Endothelial cell of umbilical vein (primary cell): ENCODE data around the gene SARNP. TPM values are rescaled to one million over a fixed set of nuclear protein-coding genes. Genes with fewer than 3 reads are reported as not detected.

ENCODE experiments used
- BruUV-seq: library from RNA; stranded (reverse); fragments of 400-500 nt; replicated peaks from 2 replicates; lab custom pipeline; 2021; lab: Mats Ljungman, UMichigan
- CTCF ChIA-PET: fragments of 300-600, 350-600 bp; sonication (Branson Sonifier 250); formaldehyde crosslinking; loops from one replicate; lab custom pipeline; 2021; ENCODE audit warnings: antibody characterized with exemption, inconsistent platforms; lab: Charles Lee
- POLR2A ChIA-PET: fragments of 300-600, 350-600 bp; sonication (Branson Sonifier 250); formaldehyde crosslinking; loops from one replicate; lab custom pipeline; 2021; ENCODE audit warnings: antibody characterized with exemption, inconsistent platforms; lab: Charles Lee
- DNase-seq: peaks from one replicate; pipeline ENCODE4 v3.0.0-alpha.2; 2011; ENCODE audit warnings: low read depth, low spot score
- FAIRE-seq: peaks from 2 replicates; lab custom pipeline; 2011; peaks lifted over from hg19 to GRCh38; lab: Jason Lieb, UNC
- H2AFZ ChIP-seq: 2 replicates; pipeline ENCODE4 v1.6.0; 2012; ENCODE audit warnings: low read depth, low read length, control low read depth, inconsistent platforms
- H3K27ac ChIP-seq: 2 replicates; pipeline ENCODE4 v1.5.1; 2011; ENCODE audit warnings: low read depth, mild to moderate bottlenecking, control low read depth, low read length, moderate library complexity; ENCODE audit not compliant: insufficient read depth
- H3K27me3 ChIP-seq, 2 experiments: 2 replicates each; pipeline versions ENCODE4 v1.6.0 to v1.6.1; 2011; ENCODE audit warnings: low read length in 2 of 2, mixed read lengths in 1 of 2; ENCODE audit not compliant: control insufficient read depth in 2 of 2, insufficient read depth in 2 of 2
- H3K36me3 ChIP-seq, 2 experiments: 2 replicates in 1 of 2; 3 replicates in 1 of 2; pipeline ENCODE4 v1.5.1; 2011; ENCODE audit warnings: low read length in 2 of 2, mild to moderate bottlenecking in 1 of 2, moderate library complexity in 1 of 2; ENCODE audit not compliant: control insufficient read depth in 2 of 2, insufficient read depth in 2 of 2; ENCODE audit errors: extremely low read depth in 1 of 2
- H3K4me1 ChIP-seq: 3 replicates; pipeline ENCODE4 v1.5.1; 2011; ENCODE audit warnings: mild to moderate bottlenecking, low read length; ENCODE audit not compliant: control insufficient read depth, insufficient read depth; ENCODE audit errors: extremely low read depth
- H3K4me2 ChIP-seq: 2 replicates; pipeline ENCODE4 v1.6.1; 2011; ENCODE audit warnings: low read length, control low read depth, mixed read lengths; ENCODE audit not compliant: insufficient read depth
- H3K4me3 ChIP-seq, 3 experiments: fragments of 200-600 bp in 1 of 3; sonication (generic), shearing (Covaris generic) in 1 of 3; replicated peaks in 1 of 3; 2 replicates each; pipeline ENCODE4 v1.5.1; 2011 to 2016; ENCODE audit warnings: control low read depth in 3 of 3, low read length in 3 of 3, mild to moderate bottlenecking in 2 of 3, inconsistent platforms in 1 of 3, low read depth in 1 of 3, moderate library complexity in 1 of 3; ENCODE audit not compliant: insufficient read depth in 1 of 3
- H3K79me2 ChIP-seq: 2 replicates; pipeline ENCODE4 v1.6.0; 2012; ENCODE audit warnings: low read length, inconsistent platforms; ENCODE audit not compliant: control insufficient read depth, insufficient read depth
- H3K9ac ChIP-seq: replicated peaks from 2 replicates; pipeline ENCODE3; 2011; ENCODE audit warnings: low read length, control low read depth; ENCODE audit not compliant: insufficient read depth; ENCODE audit errors: extremely low read depth
- H3K9me1 ChIP-seq: replicated peaks from 3 replicates; pipeline ENCODE4 v1.6.0; 2011; ENCODE audit warnings: mild to moderate bottlenecking, low read length; ENCODE audit not compliant: control insufficient read depth, insufficient read depth; ENCODE audit errors: extremely low read depth
- H3K9me3 ChIP-seq: replicated peaks from 2 replicates; pipeline ENCODE4 v1.5.1; 2012; ENCODE audit warnings: low read length, inconsistent platforms; ENCODE audit not compliant: control insufficient read depth, insufficient read depth
- H4K20me1 ChIP-seq: replicated peaks from 2 replicates; pipeline ENCODE3; 2011; ENCODE audit warnings: mild to moderate bottlenecking, low read length; ENCODE audit not compliant: control insufficient read depth, insufficient read depth; ENCODE audit errors: extremely low read depth
- EZH2 ChIP-seq: IDR thresholded peaks from 2 replicates; pipeline ENCODE4 v1.6.1; 2012; ENCODE audit warnings: borderline replicate concordance, low read depth, mild to moderate bottlenecking, moderate library complexity, low read length, inconsistent platforms; ENCODE audit not compliant: severe bottlenecking
- FOS ChIP-seq: IDR thresholded peaks from 2 replicates; pipeline ENCODE4 v1.6.1; 2011; ENCODE audit warnings: mild to moderate bottlenecking, low read length, moderate library complexity, borderline replicate concordance; ENCODE audit not compliant: insufficient read depth
- GATA2 ChIP-seq: IDR thresholded peaks from 2 replicates; pipeline ENCODE4 v1.7.0; 2011; ENCODE audit warnings: low read depth, mild to moderate bottlenecking, moderate library complexity, mixed read lengths, low read length; ENCODE audit not compliant: insufficient read length, insufficient read depth
- JUN ChIP-seq: IDR thresholded peaks from 2 replicates; pipeline ENCODE4 v1.6.1; 2011; ENCODE audit warnings: borderline replicate concordance, low read depth; ENCODE audit not compliant: insufficient read length, insufficient read depth
- POLR2AphosphoS5 ChIP-seq: IDR thresholded peaks from 2 replicates; pipeline ENCODE4 v1.6.1; 2012; ENCODE audit warnings: low read depth, mild to moderate bottlenecking, control low read depth, low read length, moderate library complexity; ENCODE audit not compliant: insufficient read depth
- dilution Hi-C: fragments of 300-500 bp; cut with MboI; formaldehyde crosslinking; loops from one replicate; pipeline ENCODE4 v1.15.0; 2019; ENCODE audit warnings: low sequenced_read_pairs; ENCODE audit not compliant: extremely low pct_ligation_motif_present
- intact Hi-C: fragments of 100-400 bp; cut with micrococcal nuclease; formaldehyde crosslinking; loops from one replicate; pipeline ENCODE4 v1.10.0; 2022
- polyA plus RNA-seq, 4 experiments: library from polyadenylated mRNA; depleted of rRNA in 3 of 4; stranded (reverse) in 3 of 4; unstranded in 1 of 4; fragments of >200 nt; gene quantifications; 2 replicates each; pipeline versions ENCODE4 v1.2.1 to v1.2.3, GENCODE V29; 2011 to 2012; ENCODE audit warnings: missing spikeins in 1 of 4
- total RNA-seq: library from RNA; stranded (reverse); gene quantifications from 2 replicates; pipeline ENCODE4 v1.2.3, GENCODE V29; 2021

Gene SARNP
- total and polyA plus RNA-seq, 2 donors (not counting 3 experiments of a cell fraction or from before 2014, with no cell fraction given), result 88.1 to 101 TPM

GRCh38 chr12:55827806-55828205 lies 10.3 kb upstream of the SARNP start:
- H3K4me2 ChIP-seq, result peak overlapping the region; percentile 74
- ChIA-PET CTCF (interaction anchor here (1.6 kb wide), 1 partner anchor 10 kb away, joined by 6 read pairs; the partner anchor contains the start of genes ORMDL2 and SARNP), POLR2A (no interaction called here)
- no peak for FAIRE-seq
- intact Hi-C loops (no loop called here), dilution Hi-C loops (no loop called here)
- no peak overlapping the region for H3K4me3 ChIP-seq
- BruUV-seq, result no TSS peak
- no peak overlapping the region for H3K9ac ChIP-seq
- H2AFZ ChIP-seq, result no peak overlapping the region
- no peaks in the 10 kb centered on the region for H3K9me3 ChIP-seq
- no peak for DNase-seq
- peaks cover 2 to 3% of the 10 kb centered on the region in 2 experiments for H3K36me3 ChIP-seq
- peaks cover 37% of the 10 kb centered on the region for H3K79me2 ChIP-seq
- H3K27ac ChIP-seq, result no peak overlapping the region
- H3K9me1 ChIP-seq, result no peaks in the 10 kb centered on the region
- TF ChIP-seq GATA2 (no peak), POLR2AphosphoS5 (no peak), JUN (no peak)
- peaks cover 27% of the 10 kb centered on the region for H3K4me1 ChIP-seq
- no peaks in the 10 kb centered on the region for H3K27me3 ChIP-seq
- H4K20me1 ChIP-seq, result no peaks in the 10 kb centered on the region

DNA sequence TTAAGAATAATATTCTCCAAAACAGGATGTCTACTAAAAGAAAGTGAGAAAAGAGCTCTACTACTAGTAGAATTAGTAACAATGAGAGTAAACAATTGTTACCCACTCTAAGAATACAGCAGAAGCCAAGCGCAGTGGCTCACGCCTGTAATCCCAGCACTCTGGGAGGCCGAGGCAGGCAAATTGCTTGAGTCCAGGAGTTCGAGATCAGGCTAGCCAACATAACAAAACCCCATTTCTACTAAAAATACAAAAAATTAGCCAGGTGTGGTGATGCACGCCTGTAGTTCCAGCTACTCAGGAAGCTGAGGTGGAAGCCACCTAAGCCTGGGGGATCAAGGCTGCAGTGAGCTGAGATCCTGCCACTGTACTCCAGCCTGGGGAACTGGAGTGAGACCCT lies 7.2 kb upstream of the SARNP start:
- Histone ChIP-seq H4K20me1 (no peaks in the 10 kb centered on the region), H3K27ac (no peak overlapping the region), H2AFZ (no peak overlapping the region), H3K9me3 (no peaks in the 10 kb centered on the region), H3K9ac (no peak overlapping the region), H3K36me3 (peaks cover 14 to 20% of the 10 kb centered on the region in 2 experiments), H3K27me3 (no peaks in the 10 kb centered on the region), H3K9me1 (no peaks in the 10 kb centered on the region), H3K79me2 (peaks cover 36% of the 10 kb centered on the region), H3K4me2 (no peak overlapping the region), H3K4me3 (no peak overlapping the region), H3K4me1 (peaks cover 21% of the 10 kb centered on the region)
- TF ChIP-seq EZH2 (no peak), JUN (no peak), FOS (no peak)
- intact Hi-C loops (no loop called here), dilution Hi-C loops (no loop called here)
- FAIRE-seq, result no peak
- no peak for DNase-seq
- no TSS peak for BruUV-seq
- POLR2A ChIA-PET, result no interaction called here
- CTCF ChIA-PET, result interaction anchor here (0.6 to 1.4 kb wide), 8 partner anchors 18 to 115 kb away, joined by 3 to 8 read pairs (median 4); no protein-coding TSS in a partner anchor
